Stimulated activated memory B cell treated with anti-CD40 and anti-IgM and Interleukin-4, amounts not matched to agents 10 μg/mL and 1 μg/mL and 100 μg/mL, for 72 hours (primary cell): ENCODE results near the gene NAA50.

Experiments
- ATAC-seq: fragments of 150-1000 bp; cut with Tn5 transposase; 2 replicates; pipeline ENCODE4 v1.10.0; 2021
- H3K27ac Mint-ChIP-seq: one replicate; pipeline ENCODE4 v1.8.0; 2022; ENCODE audit warnings: mild to moderate bottlenecking, mixed read lengths
- H3K27me3 Mint-ChIP-seq: one replicate; pipeline ENCODE4 v1.8.0; 2022; ENCODE audit warnings: mixed read lengths
- H3K36me3 Mint-ChIP-seq: one replicate; pipeline ENCODE4 v1.8.0; 2022; ENCODE audit warnings: mixed read lengths
- H3K4me1 Mint-ChIP-seq: one replicate; pipeline ENCODE4 v1.8.0; 2022; ENCODE audit warnings: mixed read lengths
- H3K4me3 Mint-ChIP-seq: one replicate; pipeline ENCODE4 v1.8.0; 2022; ENCODE audit warnings: mild to moderate bottlenecking, moderate library complexity, mixed read lengths
- H3K9me3 Mint-ChIP-seq: one replicate; pipeline ENCODE4 v1.8.0; 2022; ENCODE audit warnings: mixed read lengths

Gene NAA50

DNA sequence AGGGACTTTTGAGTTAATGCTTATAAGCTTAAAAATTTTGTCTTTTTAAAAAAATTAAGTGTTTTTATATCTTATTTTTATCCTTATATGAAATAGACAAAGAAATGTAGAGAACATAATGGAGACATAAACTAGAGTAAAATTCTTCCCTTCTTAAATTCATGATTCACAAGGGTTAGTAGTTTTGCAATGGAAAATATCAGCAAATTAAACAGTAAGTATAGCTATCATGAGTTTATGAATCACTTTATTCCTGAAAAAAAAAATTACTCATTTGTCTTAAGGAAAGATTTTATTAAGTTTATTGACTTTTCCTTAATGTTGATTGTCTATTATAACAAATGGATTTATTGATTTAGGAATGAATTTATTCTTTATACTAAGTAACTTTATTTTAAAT lies 5.1 kb upstream of the NAA50 start:
- no peak for ATAC-seq
- Mint-ChIP-seq H3K9me3 (no peaks in the 10 kb centered on the region), H3K36me3 (no peaks in the 10 kb centered on the region), H3K27me3 (no peaks in the 10 kb centered on the region), H3K4me3 (no peak overlapping the region), H3K4me1 (peaks cover 64% of the 10 kb centered on the region), H3K27ac (no peak overlapping the region)

DNA sequence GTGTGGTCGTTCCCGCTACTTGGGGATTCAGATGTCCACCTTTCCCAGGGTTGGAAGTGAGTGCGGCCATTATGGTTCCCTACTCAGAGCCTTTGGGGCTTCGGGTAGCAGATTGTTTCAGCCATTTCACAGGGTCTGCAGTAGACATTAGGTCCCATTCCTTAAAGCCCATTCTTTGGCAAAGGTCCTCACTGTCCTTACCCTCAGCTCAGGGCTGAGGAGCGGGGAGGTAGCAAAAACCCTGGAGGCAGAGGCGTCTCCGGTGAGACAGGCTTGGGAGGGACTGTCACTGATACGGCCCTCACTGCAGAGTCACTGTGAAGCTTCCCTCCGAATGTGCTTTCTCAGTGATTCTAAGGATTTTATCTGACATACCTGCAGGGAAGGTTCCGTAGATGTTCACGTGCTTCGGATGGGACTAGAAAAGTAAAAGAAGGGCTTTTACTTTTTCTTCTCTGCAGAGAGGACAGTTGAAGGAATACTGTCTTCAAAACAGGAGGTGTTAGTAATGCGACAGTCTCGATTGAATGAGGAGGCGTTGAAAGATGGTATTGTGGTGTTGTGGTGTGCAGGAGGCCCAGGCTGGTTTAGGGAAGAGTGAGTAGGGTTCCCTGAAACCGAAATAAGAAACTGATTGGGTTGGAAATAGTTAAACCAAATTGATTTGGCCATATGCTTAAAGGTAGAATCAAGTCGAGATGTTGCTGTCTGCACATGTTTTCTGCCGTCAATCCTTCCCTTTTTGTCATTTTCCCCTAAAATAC lies 1.4 kb upstream of the NAA50 start:
- Mint-ChIP-seq H3K27ac (peak overlapping the region; percentile 100), H3K36me3 (peaks cover 4% of the 10 kb centered on the region), H3K9me3 (no peaks in the 10 kb centered on the region), H3K4me3 (peak overlapping the region; percentile 87), H3K4me1 (peaks cover 61% of the 10 kb centered on the region), H3K27me3 (no peaks in the 10 kb centered on the region)
- ATAC-seq: no peak

DNA sequence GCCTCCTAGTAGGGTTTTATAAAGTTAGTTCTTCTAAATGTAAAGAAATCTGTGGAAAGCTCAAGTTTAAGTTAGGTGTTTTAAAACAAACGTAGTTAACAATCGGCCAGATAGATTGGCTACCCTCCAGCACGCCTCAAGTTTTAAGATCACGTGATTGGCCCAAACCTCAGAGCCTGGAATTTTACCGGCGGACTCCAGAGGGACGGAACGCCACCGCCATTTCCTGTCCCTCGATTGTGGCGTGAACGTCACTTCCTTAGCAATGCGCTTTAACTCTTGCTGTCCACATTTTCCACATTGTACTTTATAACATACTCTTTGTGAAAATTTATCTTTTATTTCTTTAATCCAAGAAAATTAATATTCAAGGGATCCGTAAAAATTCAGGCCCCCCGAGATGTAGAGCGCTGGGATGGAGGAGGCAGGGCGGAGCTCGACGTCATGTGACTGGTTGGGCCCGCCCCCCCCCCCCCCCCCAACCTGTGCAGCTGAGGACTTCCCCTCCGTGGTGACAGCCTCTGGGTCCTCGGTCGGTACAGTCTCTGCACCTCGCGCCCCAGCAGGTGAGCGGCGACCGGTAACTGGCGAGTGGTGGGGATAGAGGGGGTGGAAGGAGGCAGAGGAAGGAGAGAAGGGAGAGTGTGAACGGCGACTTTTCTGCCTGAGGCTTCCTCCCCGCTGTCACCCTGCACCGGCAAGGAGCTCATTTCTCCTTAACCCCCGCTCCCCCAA lies 666 bp upstream of the NAA50 start, which contains the start of gene ATP6V1A:
Gene ATP6V1A (plus strand): TSS at position 488 of the 735 bp plus-strand sequence. CDS start 31,719 bp downstream, outside the sequence.
- H3K4me1 Mint-ChIP-seq: peaks cover 65% of the 10 kb centered on the region
- ATAC-seq: peak; percentile 77
- no peaks in the 10 kb centered on the region for H3K9me3 Mint-ChIP-seq
- peaks cover 5% of the 10 kb centered on the region for H3K36me3 Mint-ChIP-seq
- peak within 1 kb of the TSS; percentile 100 for H3K27ac Mint-ChIP-seq
- peak within 1 kb of the TSS; percentile 87 for H3K4me3 Mint-ChIP-seq
- no peaks in the 10 kb centered on the region for H3K27me3 Mint-ChIP-seq

DNA sequence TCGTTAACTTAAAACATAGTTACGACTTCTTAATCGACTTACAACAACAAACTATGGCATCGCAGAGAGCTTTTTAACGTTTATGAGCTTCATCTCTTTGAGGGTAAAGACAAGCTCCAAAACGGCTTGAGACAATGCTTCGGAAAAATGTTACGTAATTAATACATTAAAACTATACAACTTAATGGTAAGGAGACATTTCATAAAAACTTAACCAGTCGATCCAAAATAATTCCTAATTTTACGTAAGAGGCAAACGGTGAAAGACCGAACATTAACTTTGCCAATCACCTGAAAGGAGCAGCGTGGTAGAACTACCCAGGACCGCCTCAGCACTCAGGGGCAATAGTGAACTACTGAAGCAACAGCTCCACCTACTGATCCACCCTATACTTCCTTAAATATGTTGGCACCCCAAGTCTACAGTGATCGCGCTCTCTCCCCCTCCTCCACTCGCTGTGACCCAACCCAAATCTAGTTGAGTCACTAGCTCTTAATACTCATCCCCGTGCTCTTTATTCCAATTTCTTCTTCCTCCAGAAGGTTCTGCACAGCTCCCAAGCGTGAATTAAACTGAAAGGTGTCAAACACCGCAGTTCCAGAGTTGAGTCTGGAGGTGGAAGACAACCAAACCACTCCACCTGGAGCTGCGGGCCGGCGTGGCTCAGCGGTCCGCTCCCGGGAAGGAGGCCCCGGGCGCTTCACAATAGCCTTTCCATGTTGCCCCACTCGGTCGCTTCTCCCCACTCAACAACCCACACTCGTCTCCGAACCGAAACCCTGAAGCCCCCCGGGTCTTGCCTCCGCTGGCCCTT lies 901 bp downstream of the NAA50 start:
- peak; percentile 82 for ATAC-seq
- Mint-ChIP-seq H3K9me3 (no peaks in the 10 kb centered on the region), H3K27me3 (no peaks in the 10 kb centered on the region), H3K36me3 (peaks cover 11% of the 10 kb centered on the region), H3K4me1 (peaks cover 74% of the 10 kb centered on the region), H3K27ac (peak overlapping the region; percentile 100), H3K4me3 (peak overlapping the region; percentile 87)

DNA sequence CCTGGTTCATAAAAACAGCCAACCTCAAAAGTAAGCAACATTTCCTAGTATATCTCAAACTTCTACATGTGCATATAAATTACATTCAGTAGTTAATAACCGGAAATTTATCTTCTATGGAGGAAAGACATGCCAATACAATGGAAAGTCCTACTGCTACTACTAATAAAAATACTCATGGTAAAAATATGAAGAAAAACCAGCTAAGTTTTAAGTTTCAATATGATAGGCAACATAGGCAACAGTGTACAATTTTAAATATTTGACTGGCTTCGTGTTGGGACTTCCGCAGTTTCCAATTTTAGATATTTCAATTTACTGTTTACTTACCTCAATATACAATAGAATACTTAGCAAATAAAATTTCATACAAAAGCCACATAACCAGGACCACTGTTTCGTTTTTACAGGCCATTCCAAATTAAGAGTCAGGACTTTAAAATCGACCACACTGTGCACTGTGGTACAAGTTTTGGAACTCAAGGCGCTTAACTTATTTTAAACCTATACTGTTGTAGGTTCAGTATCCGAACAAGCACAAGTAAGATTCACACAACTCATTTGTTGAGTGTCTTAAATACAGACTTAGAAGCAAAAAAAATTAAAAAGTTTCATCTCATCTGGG lies 2.9 kb downstream of the NAA50 start:
- peak overlapping the region; percentile 87 for H3K4me3 Mint-ChIP-seq
- peaks cover 68% of the 10 kb centered on the region for H3K4me1 Mint-ChIP-seq
- H3K27me3 Mint-ChIP-seq: no peaks in the 10 kb centered on the region
- H3K27ac Mint-ChIP-seq: peak overlapping the region; percentile 100
- H3K36me3 Mint-ChIP-seq: peaks cover 11% of the 10 kb centered on the region
- ATAC-seq: no peak
- H3K9me3 Mint-ChIP-seq: no peaks in the 10 kb centered on the region

DNA sequence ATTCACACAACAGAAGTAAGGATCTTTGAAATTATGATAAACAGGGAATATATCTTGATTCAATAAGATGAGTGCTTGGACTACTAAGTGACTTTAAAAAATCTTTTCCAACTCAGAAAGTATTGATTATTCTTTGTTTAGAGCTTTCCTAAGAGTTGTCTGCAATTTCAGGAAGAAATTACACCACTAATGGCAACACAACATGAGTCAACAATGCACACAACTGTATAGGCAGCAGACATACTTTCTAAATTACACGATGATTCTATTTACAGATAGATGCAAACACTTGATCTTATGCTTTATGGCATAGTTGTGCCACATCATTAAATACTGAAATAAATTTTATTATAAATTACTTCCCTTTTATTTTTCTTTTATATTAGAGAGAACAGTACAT lies 4.4 kb downstream of the NAA50 start:
- ATAC-seq: no peak
- H3K27me3 Mint-ChIP-seq: no peaks in the 10 kb centered on the region
- H3K27ac Mint-ChIP-seq: peak overlapping the region; percentile 54
- peaks cover 68% of the 10 kb centered on the region for H3K4me1 Mint-ChIP-seq
- peaks cover 11% of the 10 kb centered on the region for H3K36me3 Mint-ChIP-seq
- H3K4me3 Mint-ChIP-seq: no peak overlapping the region
- no peaks in the 10 kb centered on the region for H3K9me3 Mint-ChIP-seq

DNA sequence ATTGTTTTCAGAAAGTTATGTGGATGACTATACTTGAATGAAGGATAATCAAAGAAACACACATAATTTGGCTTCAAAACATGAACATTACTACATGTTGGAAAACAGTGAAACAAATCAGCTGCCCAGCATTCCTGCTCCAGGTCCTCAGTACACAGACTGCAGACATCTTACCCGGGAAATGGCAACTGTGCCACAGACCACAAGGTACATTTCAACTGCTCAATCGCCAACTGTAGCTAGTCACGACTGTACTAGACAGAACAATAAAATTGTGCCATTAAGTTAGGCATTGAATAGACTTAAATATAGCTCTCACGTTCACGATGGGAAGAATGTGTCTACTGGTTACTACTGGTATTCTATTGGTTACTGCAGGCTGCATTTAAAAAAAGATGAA lies 5.0 kb downstream of the NAA50 start:
- Mint-ChIP-seq H3K4me3 (no peak overlapping the region), H3K27me3 (no peaks in the 10 kb centered on the region), H3K4me1 (peaks cover 67% of the 10 kb centered on the region), H3K9me3 (no peaks in the 10 kb centered on the region), H3K36me3 (peaks cover 11% of the 10 kb centered on the region), H3K27ac (peak overlapping the region; percentile 54)
- ATAC-seq: no peak

DNA sequence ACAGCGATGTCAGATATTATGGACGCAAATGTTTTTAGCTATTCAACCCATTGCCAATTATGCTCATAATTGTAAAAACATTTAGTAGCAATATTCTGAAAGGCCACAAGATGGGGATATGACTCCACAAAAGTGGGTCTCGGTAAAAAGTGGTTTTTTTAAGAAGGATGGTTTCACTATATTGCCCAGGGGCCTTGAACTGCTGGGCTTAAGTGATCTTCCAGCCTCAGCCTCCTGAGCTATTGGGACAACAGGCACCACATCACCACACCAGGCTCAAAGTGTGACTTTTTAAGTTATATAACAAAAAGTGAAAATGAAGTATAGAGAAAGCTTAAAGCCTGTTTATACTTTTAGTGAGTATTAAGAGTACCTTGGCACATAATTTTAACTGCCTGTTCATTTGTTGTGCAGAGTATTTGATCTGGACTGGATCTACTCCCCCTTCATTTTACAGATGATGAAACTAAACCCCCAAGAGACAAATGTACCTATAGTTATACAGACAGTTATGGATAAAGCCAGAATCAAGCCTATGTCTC lies 9.4 kb downstream of the NAA50 start:
- ATAC-seq: peak; percentile 63
- no peaks in the 10 kb centered on the region for H3K27me3 Mint-ChIP-seq
- H3K36me3 Mint-ChIP-seq: peaks cover 6% of the 10 kb centered on the region
- H3K27ac Mint-ChIP-seq: peak overlapping the region; percentile 60
- no peak overlapping the region for H3K4me3 Mint-ChIP-seq
- no peaks in the 10 kb centered on the region for H3K9me3 Mint-ChIP-seq
- H3K4me1 Mint-ChIP-seq: peaks cover 56% of the 10 kb centered on the region

DNA sequence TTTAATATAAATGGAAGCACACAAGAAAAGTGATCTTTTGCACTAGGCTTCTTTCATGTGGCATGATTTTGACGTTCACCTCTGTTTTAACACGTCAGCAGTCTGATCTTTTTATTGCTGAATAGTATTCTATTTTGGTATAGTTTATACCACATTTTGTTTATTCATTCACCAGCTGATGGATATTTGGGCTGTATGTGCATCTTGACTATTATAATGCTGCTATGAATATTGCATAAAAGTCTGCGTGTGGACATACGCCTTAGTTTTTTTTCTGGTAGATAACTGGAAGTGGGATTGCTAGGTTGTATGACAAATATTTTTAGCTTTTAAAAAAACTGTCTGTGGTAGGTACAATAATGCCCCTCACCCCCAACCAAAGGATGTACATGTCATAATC lies 14.4 kb downstream of the NAA50 start:
- Mint-ChIP-seq H3K4me3 (no peak overlapping the region), H3K27ac (no peak overlapping the region), H3K36me3 (peaks cover 13% of the 10 kb centered on the region), H3K4me1 (peaks cover 33% of the 10 kb centered on the region), H3K27me3 (no peaks in the 10 kb centered on the region), H3K9me3 (no peaks in the 10 kb centered on the region)
- ATAC-seq: no peak

DNA sequence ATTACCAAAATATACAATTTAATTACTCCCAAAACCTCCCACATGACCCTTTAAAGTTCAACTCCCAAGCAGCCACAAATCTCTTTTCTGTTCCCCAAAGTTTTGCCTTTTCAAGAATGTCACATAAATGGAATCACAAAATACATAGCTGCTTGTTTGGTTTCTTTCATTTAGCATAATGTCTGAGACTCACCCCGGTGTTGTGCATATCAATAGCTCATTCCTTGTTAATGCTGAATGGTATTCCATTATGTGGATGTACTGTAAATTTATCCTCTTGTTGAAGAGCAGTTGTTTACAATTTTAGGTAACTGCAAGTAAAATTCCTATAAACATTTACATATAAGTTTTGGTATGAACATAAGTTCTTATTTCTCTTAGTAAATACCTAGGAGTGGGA lies 15.5 kb downstream of the NAA50 start:
- H3K36me3 Mint-ChIP-seq: peaks cover 13% of the 10 kb centered on the region
- ATAC-seq: no peak
- no peak overlapping the region for H3K27ac Mint-ChIP-seq
- H3K9me3 Mint-ChIP-seq: no peaks in the 10 kb centered on the region
- peaks cover 35% of the 10 kb centered on the region for H3K4me1 Mint-ChIP-seq
- H3K4me3 Mint-ChIP-seq: no peak overlapping the region
- H3K27me3 Mint-ChIP-seq: no peaks in the 10 kb centered on the region

DNA sequence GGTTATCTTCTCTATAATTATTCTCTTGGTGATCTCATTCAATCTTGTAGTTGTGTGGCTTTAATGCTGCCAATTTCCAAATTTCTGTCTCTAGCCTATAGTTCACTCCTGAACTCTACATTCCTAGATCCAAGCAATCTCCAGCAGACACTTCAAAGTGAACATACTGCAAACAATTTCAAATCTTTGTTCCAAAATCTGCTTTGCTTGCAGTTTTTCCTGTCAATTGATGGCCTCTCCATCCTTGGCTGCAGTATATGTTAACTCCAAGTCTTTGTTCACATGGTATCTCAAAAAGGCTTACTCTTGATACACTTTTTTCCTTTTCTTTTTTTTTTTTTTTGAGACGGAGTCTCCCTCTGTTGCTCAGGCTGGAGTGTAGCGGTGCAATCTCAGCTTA lies 17.4 kb downstream of the NAA50 start:
- Mint-ChIP-seq H3K4me1 (peaks cover 41% of the 10 kb centered on the region), H3K27ac (no peak overlapping the region), H3K4me3 (no peak overlapping the region), H3K27me3 (no peaks in the 10 kb centered on the region), H3K9me3 (no peaks in the 10 kb centered on the region), H3K36me3 (peaks cover 20% of the 10 kb centered on the region)
- ATAC-seq: no peak

DNA sequence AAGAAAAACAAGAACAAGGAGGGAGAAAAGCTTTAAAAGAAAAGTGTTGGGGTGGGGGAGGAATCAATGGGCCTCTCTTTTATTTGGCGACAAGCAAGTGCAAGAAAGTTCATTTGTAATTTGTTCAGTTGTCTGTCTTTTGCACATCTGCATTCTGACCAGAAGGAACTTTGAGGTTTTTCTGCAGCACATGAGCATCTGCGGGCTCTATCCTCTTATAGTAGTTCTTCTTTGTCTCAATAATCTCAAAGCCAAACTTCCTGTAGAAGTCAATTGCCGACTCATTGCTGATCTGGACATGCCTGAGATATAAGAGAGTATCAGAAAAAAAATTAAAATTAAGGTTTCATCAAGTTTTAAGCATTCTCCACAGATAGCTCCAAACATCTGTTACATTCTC lies 24.4 kb downstream of the NAA50 start:
- Mint-ChIP-seq H3K27ac (no peak overlapping the region), H3K27me3 (no peaks in the 10 kb centered on the region), H3K36me3 (peaks cover 44% of the 10 kb centered on the region), H3K4me1 (peaks cover 12% of the 10 kb centered on the region), H3K9me3 (no peaks in the 10 kb centered on the region), H3K4me3 (no peak overlapping the region)
- ATAC-seq: no peak

DNA sequence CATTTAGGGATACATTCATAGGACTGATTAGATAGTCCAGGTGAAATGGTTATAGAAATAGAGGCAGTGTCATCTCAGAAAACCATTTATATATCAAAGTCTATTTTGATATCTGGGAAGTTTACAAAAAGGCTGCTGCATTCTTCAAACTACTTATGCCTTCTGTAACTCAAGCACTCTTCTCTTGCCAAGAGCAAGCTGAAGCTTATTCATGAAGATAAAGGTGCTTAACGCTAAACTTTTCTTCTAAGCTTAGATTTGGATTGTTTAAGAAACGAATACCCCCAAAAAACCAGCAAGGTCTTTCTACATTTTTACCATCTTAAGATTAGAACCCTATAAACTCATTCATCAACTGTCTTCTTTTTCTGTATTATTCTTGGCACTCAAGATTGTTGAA lies 26.3 kb downstream of the NAA50 start:
- Mint-ChIP-seq H3K9me3 (no peaks in the 10 kb centered on the region), H3K4me1 (peaks cover 3% of the 10 kb centered on the region), H3K27me3 (no peaks in the 10 kb centered on the region), H3K36me3 (peaks cover 58% of the 10 kb centered on the region), H3K4me3 (no peak overlapping the region), H3K27ac (no peak overlapping the region)
- ATAC-seq: no peak

DNA sequence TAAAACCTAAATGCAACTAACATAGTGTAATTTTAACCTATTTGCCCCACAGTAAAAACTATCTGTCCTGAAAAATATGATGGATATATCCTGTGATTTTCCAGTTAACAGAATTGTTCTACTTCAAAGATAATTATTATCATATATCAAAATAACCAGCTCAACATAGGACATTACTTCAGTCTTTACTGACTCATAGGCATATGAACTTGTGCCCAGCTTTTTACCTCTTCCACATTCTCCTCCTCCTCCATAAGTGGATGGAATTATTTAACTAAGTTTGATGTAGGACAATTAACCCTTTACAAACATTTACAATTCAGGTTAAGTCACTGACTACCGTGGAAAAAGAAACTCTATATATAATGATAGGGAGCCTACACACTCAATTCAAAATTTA lies 26.8 kb downstream of the NAA50 start:
- Mint-ChIP-seq H3K4me1 (no peaks in the 10 kb centered on the region), H3K36me3 (peaks cover 54% of the 10 kb centered on the region), H3K4me3 (no peak overlapping the region), H3K27me3 (no peaks in the 10 kb centered on the region), H3K9me3 (no peaks in the 10 kb centered on the region), H3K27ac (no peak overlapping the region)
- no peak for ATAC-seq

DNA sequence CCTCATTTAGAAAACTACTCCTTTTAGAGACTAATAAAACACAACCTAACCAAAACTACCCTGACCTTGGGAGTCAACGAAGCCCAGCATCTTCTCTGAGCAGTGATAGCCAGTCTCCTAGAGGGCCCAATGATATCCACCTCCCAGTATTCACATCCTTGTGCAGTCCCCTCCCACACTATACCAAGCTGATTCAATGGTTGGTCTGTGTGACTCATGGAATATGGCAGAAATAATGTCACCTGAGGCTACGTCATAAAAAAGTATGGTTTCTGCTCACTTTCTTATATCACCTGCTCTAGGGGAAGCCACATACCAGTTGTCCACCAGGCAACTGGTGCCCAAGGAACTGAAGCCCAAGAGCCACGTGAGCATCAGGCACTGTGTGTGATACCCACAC lies 28.2 kb downstream of the NAA50 start:
- Mint-ChIP-seq H3K4me1 (no peaks in the 10 kb centered on the region), H3K9me3 (no peaks in the 10 kb centered on the region), H3K4me3 (no peak overlapping the region), H3K27me3 (no peaks in the 10 kb centered on the region), H3K36me3 (peaks cover 51% of the 10 kb centered on the region), H3K27ac (no peak overlapping the region)
- ATAC-seq: no peak
